GM19455 (cell line): ENCODE measurements around the gene SNAPC2.
"Not testable (repeated sequence)": the region's sequence is repeated elsewhere in the genome, so short reads cannot be mapped to it uniquely, and the experiment has no call there.

Source experiments
- ATAC-seq: cut with Tn5 transposase; IDR thresholded peaks from one replicate; pipeline ENCODE4 v1.9.1; 2021; ENCODE audit not compliant: unreplicated experiment

SNAPC2 gene

DNA sequence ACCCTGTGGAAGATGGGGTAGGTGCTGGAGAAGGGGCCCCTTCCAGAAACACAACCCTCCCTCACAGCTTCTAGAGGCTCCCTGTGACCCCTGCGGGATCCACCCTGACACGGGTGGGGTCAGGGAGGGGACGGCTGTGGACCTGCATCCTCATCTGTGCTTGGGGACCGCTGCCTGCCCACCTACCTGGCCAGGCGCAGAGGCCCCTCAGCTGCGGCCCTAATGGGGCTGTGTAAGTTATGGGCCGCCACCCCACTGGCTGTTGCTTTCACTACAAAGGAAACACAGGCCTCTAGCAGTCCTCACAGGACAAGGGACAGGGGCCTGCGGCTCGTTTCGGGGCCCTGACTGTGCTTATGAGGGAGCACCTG is 12.8 kb downstream of the SNAPC2 start:
- no peak for ATAC-seq

DNA sequence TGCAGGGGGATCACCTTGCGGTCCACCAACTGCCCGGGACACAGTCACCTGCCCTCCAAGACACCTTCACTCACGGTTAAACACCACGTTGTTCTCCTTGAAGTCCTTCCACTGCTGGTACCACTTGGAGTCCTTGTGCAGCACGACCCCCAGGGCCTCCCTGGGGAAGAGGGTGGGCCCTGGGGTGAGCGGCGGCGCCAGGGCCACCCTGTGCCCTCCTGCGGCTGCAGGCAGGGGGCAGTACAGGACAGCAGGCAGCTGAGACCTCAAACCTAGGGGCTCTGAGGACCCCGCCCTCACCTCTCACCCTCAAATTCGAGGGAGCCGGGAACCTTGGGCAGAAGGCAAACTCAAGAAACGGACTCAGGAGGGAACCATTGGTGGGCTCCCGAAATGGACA is 13.3 kb downstream of the SNAPC2 start:
- ATAC-seq = no peak

DNA sequence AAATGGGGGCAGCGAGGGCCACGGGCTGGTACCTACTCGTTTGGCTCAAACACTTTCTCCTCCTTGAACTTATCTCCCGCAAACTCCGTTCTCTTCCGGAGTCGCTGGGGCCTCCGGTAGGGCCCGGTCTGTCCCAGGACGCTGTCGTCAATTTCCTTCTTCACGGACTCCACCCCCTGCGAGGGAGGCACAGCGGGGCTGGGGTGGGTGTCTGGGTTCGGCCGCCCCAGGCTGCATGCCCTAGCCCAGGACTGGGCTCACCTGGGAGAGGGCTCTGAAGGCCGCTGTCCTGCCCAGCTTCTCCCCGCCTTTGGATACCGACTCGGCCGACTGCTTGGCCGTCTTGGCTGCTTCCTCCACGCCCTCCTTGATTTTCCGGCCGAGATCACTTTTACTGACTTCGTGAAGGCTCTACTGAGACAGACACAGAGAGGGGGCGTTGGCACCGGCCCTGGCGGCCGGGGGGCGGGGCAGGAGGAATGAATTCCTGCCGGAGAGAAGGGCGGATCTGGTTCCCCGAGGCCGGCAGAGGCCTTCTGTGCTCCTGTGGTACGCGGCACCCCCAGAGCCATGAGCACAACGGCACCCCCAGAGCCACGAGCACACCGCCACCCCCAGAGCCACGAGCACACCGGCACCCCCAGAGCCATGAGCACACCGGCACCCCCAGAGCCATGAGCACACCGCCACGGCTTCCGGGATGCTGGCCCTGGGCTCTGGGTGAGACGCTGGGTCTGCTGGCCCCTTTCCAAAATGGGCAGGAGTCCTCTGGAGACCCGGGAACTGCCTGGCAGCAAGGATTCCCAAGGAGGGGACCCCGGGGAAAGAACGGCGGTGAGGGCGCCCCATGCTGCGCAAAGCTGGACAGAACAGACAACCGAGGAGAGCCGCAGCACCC is 13.9 kb downstream of the SNAPC2 start:
- ATAC-seq = no peak

DNA sequence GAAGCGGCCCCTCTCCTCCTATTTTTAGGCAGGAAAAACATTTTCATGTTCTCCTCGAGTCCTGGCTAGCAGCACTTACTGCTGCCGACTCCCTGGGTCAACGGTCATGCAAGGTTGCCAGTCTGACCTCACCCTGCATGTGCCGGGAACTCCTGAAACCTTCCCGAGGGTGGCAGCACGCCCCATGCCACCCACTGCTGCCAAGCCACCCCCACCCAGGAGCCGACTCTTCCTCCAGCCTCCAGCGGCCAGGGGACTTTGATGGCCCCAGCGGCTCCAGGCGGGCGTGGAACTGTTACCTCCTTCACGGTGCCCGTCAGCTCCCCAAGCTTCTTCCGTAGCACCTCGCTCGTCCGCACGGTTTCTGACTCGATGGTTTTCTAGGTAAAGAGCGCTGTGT is 14.6 kb downstream of the SNAPC2 start:
- ATAC-seq = no peak

DNA sequence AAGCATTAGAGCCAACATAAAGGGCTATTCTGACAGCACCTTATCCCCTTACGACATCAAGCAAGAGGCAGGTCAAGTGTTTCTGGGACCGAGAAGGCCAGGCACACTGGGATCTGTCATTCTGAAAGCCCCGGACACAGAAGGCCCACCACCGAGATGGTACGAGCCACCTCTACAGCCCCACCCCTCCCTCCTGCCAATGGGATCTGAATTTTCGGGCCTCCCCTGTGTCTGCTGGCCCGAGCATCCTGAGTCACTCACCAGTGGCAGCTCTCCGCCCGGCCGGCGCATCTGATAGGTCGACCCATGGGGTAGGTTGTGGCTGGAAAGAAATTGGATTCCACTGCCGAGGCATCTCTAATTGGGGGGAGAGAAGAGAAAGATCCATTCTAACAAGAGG is 20.7 kb downstream of the SNAPC2 start:
- no peak for ATAC-seq

DNA sequence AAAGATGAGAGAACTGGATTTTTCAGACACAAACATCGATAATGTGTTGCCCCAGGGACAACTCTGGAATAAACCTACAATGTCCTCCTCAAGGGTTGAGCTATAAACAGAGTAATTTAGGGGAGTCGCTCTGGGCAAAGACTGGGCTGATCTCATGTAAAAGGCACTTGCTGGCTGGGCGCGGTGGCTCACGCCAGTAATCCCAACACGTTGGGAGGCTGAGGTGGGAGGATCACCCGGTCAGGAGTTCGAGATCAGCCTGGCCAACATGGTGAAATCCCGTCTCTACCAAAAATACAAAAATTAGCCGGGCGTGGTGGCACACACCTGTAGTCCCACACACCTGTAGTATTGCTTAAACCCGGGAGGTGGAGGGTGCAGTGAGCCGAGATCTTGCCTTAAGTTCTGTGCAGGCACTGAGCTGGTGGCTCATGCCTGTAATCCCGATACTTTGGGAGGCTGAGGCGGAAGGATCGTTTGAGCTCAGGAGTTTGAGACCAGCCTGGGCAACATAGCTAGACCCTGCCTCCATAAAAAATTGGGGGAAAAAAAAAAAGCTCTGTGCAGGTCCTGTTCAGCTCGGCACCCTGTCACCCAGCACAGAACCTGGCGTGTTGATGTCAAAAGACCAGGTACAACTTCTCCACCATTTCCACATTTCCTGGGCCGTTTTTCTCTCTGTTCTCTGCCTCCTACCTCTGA is 21.9 kb downstream of the SNAPC2 start:
- ATAC-seq = no peak

DNA sequence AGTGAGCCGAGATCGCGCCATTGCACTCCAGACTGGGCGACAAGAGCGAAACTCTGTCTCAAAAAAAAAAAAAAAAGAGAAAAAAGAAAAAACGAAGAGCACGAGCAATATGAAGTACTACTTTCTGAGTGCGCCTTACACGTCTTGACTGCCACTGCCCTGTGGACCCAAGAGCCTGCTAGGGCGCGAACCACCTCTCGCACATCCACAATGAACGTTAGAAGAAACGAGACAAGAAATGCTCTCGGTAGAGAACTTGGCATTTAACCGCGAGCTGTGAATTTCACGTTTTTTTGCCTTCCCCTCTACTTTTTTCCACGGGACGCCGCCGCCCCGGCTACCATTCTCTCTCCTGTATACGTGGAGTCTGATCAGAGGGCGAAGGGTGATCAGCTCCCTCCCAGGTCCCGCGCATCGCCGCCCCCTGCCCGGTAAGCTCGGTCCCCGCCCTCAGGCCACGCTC is 22.9 kb downstream of the SNAPC2 start:
- peak; percentile 17 for ATAC-seq

DNA sequence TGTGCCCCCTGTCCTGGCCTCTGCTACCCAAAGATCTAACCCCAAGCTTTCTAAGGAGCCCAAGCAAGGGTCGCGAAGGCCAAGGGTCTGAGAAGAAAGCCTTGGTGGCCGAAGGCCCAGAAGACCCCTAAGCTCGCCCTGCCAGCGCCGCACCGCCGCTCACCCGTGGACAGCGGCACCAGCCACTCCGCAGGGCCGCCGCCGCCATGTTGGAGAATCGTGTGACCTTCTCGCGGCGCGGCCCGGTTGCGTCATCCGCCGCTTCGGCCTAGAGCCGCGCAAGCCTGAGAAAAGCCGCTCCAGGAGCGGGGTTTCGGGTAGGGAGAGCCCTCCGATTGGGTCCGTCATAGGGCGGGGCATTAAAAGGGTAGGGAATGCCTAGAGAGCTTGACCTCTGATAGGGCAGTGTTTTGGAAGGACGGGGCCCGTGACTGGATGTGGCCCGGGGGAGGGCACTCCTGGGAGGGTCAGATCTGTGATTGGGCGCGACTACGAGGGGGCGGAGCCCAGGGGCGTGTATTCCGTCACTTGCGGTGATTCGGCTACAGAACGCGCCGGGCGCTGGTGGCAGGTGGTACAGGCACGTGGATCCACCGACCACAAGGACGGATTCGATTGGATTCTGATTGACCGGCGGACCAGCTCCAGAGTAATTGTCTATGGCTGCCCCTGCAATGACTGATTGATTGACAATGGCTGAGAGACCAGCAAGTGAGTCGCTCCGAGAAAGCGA is 23.5 kb downstream of the SNAPC2 start, which contains the start of gene TIMM44:
Gene TIMM44 (minus strand): TSS at position 223 of the 733 bp plus-strand sequence. CDS start 15 bp downstream, at position 208.
- peak; percentile 92 for ATAC-seq

DNA sequence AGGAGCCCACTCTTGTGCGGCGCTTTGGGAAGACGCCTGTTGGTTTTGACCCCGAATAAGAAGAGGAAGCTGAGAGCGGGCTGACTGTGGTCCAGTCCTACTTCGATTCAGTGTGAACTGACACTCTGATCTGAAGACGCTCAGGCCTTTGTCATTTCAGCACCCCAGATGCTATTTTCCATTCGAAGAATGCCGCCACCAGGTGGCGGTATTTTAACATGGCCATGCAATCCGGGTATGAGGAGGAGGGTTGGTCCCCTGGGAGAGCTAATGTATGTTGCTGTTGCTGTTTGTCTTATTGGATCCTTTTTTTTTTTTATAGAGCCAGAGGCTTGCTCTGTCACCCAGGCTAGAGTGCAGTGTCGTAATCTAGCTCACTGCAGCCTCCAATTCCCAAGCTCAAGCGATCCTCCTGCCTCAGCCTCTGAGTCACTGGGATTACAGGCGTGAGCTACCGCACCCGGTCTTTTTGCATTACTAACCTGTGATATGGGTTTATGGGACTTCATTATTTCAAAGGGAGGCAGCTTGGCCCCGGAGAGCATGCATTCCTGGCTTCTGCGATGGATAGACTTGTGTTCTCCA is 24.1 kb downstream of the SNAPC2 start:
- peak; percentile 32 for ATAC-seq

DNA sequence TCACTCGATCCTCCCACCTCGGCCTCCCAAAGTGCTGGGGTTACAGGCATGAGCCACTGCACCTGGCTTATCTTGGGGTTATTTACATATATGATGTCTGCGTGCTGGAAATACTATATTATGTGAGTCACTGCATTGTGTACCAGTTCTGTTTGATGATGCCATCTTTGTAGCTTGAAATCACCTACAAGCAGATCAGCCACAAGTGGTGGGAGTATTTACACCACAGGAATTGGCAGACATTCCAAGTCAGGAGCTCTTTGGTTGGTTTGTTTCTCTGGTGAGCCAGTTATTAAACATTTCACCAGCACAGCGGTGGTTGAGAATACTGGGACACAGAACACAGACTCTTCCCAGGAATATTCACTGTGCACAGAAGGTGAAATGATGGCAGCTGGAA is 27.8 kb downstream of the SNAPC2 start:
- no peak for ATAC-seq

DNA sequence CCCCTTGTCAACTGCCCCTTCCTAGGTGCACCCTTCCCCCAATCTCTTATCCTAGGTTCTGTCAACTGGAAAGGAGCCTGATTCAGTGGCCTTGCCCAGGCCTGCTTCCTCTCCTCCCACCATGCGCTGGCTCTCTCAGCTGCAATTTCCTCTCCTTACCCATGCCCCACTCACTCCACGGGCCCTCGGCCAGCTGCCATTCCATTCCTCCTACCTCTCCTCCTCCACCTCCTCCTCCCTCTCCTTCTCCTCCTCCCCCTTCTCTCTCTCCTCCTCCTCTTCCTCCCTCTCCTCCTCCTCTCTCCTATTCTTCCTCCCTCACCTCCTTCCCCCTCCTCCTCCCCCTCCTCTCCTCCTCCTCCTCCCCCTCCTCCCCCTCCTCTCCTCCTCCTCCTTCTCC is 32.9 kb downstream of the SNAPC2 start:
- ATAC-seq = no peak

DNA sequence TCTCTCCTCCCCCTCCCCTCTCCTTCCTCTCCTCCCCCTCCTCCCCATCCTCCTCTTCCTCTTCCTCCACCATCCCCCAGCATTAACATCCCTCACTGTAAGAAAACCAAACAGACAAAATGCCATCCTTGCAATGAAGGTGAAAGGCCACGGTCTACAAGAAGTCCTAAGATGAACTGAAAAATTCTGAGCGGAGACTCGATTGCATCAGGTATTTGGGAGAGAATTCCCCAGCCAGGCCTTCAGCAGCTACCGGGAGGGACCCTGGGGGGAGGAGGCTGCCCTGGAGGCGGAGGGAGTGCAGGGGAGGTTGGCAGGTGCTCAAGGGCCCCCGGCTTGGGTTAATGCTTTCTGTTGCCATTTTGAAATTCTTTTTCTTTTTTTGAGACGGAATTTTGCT is 33.4 kb downstream of the SNAPC2 start:
- no peak for ATAC-seq

DNA sequence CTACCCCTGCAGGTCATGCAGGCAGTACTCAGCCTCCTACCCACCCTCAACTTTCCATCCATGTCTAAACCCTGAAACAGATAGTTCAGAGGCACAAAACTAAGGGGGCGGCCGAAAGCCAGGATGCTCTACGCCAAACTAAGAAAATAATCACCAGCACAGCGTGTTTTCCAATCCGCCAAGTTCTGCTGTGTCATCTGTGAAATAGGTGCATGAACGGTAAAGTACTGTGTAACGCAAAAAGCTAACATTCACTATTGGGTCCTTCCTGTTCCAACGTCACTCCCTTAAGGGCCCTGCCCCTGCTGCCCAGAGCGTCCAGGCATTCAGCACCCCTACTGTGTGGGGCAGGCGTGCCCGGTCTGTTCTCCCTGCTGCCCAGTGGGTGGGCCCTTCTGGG is 35.6 kb downstream of the SNAPC2 start:
- no peak for ATAC-seq

DNA sequence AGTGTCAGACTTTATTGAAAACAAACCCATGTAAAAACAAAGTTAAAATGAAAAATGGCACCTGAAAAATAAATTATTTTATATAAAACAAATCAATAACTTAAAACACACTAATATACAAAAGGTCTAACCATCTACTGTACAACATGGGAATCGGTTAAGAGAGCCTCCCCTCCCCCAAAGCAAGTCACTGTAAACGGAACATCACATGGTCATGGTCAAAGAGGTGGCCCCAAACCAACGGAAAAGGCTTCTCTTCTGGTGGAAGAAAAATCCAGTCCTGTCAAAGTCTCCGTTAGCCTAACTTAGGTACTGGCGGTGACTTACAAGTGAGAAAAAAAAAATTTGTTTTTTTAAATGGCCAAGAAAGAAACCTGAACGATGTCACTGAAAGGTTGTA is 39.1 kb downstream of the SNAPC2 start:
- ATAC-seq = no peak

DNA sequence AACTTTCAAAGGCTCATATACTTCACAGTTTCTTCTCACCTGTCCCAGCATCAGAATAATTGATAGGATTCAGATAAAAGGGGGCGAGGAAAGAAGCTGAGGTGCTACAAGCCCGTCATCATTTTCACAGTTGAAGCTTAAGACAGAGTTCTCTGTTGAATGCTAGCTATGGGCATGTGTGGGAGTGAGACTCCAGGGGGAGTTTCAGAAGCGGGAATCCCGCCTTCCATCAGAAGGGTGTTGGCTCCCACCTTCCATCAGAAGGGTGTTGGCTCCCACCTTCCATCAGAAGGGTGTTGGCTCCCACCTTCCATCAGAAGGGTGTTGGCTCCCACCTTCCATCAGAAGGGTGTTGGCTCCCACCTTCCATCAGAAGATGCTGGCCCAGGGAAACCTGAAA is 40.9 kb downstream of the SNAPC2 start:
- not testable (repeated sequence) for ATAC-seq

DNA sequence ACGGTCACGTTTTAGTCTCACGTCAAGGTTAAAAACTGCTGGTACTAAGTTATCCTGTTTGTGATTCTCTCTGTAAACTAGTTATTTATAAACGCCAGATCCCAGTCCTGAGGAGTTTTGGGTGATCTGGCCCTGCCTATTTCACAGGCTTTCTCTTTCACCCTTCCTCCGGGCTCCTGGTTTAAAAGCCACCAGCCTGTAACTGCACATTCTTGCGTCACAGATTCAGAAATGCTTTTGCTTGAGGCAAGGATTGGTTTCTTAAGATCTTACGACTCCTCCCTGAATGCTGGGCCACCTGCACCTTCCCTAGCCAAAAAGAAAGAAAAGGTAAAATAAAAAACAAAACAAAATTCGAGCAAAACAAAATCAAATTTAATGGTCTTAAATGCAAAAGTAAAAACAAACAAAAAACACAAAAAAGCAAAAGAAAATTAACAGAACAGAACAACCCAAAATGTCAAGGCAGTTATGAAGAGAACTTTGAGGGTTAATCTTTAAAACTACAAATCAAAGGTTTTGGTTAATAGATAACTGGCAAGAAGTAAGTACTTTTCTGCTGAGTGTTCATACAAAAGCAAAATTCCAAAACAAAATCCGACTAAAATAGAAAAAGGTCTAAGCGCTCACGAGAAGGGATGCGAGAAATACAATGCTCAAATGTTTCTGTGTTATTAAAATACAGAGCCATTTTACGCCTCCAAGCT is 41.9 kb downstream of the SNAPC2 start:
- ATAC-seq = no peak

DNA sequence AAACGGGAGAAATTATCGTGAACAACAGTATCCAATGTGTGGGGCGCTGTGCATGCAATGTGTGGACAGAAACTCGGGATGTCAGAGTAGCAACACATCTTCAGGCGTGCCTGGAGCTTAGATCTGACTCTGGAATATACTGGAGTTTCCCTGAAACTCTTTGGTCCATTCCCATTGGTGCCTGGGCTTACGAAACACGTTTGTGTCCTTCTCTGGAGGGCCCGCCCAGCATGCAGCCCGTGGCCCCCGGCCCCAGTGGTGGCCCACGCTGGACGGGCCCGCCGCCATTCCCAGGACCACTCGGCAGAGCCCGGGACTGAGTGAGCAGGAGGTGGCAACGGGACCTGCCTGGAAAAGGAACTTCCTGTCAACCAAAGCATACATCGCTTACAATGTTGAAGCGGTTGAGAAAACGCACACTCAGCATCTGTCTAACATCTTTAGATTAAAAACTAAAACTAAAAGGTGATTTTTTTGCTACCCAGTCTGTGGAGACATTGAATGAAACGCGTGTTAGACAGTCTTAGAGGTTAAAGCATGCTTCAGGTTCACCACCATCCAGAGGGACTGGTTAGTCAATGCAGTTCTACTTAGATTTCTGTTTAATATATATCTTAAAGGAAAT is 42.6 kb downstream of the SNAPC2 start:
- no peak for ATAC-seq

DNA sequence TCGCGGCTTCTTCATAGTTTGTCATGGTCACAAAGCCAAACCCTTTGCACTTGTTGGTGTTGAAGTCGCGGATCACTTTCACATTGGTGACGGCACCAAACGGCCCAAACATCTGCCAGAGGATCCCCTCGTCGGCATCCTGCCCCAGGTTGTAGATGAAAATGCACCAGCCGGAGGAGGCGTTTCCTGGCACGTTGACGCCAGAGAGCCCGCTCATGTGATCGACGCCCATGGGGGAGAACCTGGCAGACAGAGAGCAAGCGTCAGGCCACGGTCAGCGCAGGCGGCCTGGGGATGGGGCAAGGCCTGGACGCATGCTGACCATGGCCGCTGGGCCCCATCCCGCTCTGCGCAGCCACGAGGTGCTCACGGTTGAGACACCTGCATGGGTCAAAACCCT is 43.4 kb downstream of the SNAPC2 start:
- ATAC-seq = no peak

DNA sequence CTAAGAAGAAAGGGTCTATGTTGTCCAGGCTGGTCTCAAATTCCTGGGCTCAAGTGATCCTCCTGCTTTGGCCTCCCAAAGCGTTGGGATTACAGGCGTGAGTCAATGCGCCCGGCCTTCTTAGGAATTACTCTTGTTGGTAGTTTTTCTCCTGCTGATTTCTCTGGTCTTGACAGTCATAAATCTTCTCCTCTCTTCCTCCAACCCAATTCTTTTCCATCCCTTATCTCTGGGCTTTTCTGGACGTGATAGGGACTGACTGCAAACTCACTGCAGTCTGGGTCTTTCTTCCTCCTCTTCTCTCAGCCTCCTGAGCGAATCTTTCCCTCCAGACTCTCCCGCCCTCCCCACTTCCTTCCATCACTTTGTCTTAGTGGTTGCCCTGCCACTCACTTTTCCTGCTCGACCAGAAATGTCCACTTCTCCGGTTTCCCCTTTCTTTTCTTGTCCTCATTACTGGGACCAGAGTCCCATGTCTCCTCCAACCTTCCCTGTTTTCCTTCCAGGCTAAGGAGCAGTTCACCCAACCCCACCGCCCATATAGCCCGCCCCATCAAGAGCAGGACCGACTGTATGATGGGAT is 45.2 kb downstream of the SNAPC2 start:
- no peak for ATAC-seq
